GM21528 (cell line): ENCODE measurements around the gene GFM1.

ENCODE experiments used
- ATAC-seq: cut with Tn5 transposase; IDR thresholded peaks from one replicate; pipeline ENCODE4 v1.9.1; 2021; ENCODE audit warnings: mild to moderate bottlenecking, moderate library complexity; ENCODE audit not compliant: unreplicated experiment, low FRiP score

The GFM1 gene

DNA sequence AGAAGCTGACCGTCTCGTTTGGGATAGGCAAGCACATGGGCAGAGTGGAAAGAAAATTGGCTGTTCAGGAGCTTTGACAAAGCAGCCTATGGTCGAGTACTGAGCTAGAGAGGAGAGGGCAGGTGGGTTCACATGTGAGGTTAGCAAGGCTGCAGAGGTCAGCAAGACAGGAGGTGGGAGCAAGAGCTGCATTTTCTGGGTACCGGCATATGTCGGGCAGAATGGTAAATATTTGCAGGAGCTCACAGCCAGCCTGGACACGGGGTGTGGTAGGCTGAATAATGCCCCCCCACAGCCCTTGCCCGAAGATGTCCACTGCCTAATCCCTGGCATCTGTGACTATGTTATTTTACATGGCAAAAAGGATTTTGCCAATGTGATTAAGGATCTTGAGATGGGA is 79.7 kb downstream of the GFM1 start:
- ATAC-seq = no peak

- ATAC-seq = no peak
These were observed 81.2 kb downstream of the GFM1 start for GRCh38 chr3:158725348-158726011.

- peak; percentile 67 for ATAC-seq
These were observed 83.1 kb downstream of the GFM1 start for GRCh38 chr3:158727206-158728060.

- ATAC-seq = no peak
These were observed 83.7 kb downstream of the GFM1 start for GRCh38 chr3:158728061-158728377.

- no peak for ATAC-seq
These were observed 84.5 kb downstream of the GFM1 start for GRCh38 chr3:158728851-158729250.

DNA sequence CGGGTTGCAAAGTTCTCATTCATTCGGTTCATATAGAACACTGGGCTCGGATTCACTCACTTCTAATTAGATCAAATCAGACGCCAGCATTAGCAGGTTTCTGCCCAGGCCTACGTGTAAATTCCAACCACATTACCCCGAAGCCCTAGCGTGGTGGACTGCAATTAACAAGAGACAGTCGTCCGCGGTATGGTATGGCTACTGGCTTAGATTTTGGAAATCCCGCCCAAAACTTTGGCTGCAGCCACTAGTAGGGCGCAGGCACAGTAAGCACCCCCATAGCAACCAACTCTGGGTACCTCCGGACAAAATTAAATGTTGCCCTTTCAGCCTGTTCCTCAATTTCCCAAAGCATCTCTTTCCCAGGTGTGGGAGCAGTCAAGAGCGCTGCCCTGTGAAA is 87.2 kb downstream of the GFM1 start:
- no peak for ATAC-seq

GRCh38 chr3:158731938-158732855 is 87.9 kb downstream of the GFM1 start, which contains the start of gene RARRES1:
TSS of gene RARRES1 (minus strand) at chr3:158732457. CDS start at chr3:158732415, 42 bp downstream.
- peak; percentile 68 for ATAC-seq

DNA sequence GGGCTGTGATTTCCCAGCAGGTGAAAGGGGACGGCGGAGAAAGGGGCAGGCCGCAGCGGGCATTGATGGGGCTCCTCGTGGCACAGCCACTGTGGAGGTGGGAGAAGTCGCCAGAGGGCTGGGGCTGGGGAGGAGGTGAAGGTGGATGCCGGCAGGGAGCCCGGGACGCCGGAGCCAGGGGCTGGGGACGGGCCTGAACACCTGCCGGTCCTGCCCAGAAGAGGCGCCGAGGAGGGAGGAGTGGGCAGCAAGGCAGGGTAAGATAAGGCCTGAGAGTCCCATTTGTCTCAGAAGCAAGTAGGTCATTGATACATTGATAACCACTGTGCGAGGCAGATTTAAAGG is 88.5 kb downstream of the GFM1 start:
- ATAC-seq = no peak

GRCh38 chr3:158733656-158734055 is 89.3 kb downstream of the GFM1 start:
- ATAC-seq = no peak

GRCh38 chr3:158735296-158736033 is 91.1 kb downstream of the GFM1 start:
- no peak for ATAC-seq

DNA sequence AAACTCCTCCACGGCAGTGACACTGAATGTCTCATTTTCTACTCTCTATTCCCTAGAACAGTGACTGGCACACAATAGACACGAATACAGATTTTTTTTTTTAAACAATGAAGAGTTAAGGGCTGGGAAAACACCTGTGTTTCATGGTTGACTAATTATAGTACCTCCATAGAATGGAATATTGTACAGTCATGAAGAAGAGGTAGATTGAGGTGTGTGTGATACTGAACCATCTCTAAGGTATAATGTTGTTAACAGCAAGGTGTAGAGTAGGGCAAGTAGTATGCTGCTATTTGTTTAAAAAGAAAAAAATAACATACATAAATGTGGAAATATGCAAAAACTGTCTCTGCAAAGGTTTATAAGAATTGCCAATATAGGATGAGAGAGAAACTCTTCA is 93.1 kb downstream of the GFM1 start:
- ATAC-seq = no peak

DNA sequence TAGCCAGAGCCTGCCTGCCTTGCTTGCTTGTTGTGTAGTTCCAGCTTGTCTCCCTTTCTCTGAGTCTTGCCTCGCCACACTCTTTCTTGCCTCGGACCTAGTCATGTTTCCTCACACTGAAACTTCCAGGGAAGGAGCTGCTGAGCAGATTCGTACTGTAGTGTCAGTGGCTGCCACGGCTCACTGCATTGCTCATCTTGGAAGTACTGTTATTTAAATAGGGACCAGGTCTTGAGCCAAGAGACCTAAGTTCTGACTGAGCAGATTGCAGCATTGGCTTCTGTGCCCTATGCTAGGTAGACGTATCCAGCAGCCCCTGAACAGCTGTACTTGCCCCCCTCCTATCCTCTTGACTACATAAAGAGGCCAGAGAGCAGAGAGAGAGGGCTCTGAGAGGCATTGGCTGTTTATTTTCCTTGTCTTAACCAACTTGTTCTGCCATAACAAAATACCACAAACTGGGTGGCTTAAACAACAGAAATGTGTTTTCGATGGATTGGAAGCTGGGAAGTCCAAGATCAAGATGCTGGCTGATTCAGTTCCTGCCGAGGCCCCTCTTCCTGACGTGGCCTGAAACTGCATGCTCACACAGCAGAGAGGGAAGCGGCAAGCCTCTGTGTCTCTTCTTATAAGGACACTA is 93.8 kb downstream of the GFM1 start:
- ATAC-seq = no peak

DNA sequence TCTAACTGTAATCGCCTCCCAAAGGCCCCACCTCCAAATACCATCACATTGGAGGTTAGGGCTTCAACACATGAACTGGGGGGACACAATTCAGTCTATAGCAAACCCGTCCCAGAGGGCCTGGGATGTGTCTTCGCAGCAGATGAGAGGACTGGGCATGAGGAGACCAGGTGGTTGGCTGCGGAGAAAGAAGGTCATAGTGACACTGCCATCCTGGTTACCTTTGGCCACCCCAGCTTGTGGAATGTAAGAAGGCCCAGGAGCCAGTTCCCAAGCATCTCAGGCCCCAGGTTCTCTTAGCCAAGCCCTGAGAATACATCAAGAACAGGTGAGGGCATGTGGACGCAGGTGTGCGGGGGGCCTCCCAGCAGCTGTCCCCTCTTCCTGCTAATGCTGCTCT is 94.3 kb downstream of the GFM1 start:
- ATAC-seq = no peak

- ATAC-seq = no peak
These were observed 94.8 kb downstream of the GFM1 start for GRCh38 chr3:158739078-158739477.

DNA sequence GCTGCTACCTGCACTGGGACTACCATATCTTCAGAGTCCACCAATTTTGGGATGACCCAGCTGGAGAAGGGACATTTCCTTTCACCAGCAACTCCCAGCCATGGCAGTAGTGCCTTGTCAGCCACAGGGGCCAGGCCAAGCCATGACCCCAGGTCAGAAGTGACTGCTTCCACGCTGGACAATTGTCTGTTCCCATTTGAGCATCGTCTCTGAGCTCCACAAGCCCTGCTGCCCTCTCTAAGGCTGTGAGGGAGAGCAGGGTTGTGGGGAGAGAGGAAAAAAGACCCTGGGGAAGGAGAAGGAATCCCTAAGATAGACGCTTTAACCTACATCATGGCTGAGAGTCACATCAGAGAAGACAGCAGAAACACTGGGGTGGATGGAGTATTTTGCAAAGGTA is 95.3 kb downstream of the GFM1 start:
- ATAC-seq = no peak
